IMR-90 (cell line): Measurements from ENCODE around the gene NAE1. TPM values are rescaled to one million over a fixed set of nuclear protein-coding genes. Genes with fewer than 3 reads are reported as not detected.

Experiments
- ATAC-seq: fragments of 200-7000 bp; cut with Tn5 transposase; 2 replicates; pipeline ENCODE4 v1.9.1; 2020; ENCODE audit warnings: low read depth, mild to moderate bottlenecking, moderate library complexity
- BruUV-seq: library from RNA; stranded (reverse); fragments of 400-500 nt; replicated peaks from 2 replicates; lab custom pipeline; 2021; lab: Mats Ljungman, UMichigan
- CTCF ChIA-PET: fragments of 300-600 bp; formaldehyde crosslinking; extraction: SDS; loops from one replicate; lab custom pipeline; 2021; ENCODE audit warnings: antibody characterized with exemption; lab: Yijun Ruan, JAX
- POLR2A ChIA-PET: fragments of 300-600 bp; sonication (Branson Sonifier 250); formaldehyde crosslinking; loops from one replicate; lab custom pipeline; 2022; ENCODE audit warnings: antibody characterized with exemption; ENCODE audit not compliant: unreplicated experiment; lab: Charles Lee
- DNase-seq: peaks from one replicate; pipeline ENCODE4 v3.0.0; 2013
- H2AFZ ChIP-seq: replicated peaks from 2 replicates; pipeline ENCODE3; 2013; ENCODE audit warnings: low read length, mild to moderate bottlenecking; ENCODE audit not compliant: poor library complexity
- H2AK5ac ChIP-seq: 2 replicates; pipeline ENCODE4 v1.6.1; 2013; ENCODE audit warnings: low read depth, low read length, inconsistent platforms
- H2AK9ac ChIP-seq: replicated peaks from 2 replicates; pipeline ENCODE3; 2013; ENCODE audit warnings: mild to moderate bottlenecking, low read depth, low read length, moderate library complexity; ENCODE audit not compliant: poor library complexity
- H2BK120ac ChIP-seq: 2 replicates; pipeline ENCODE4 v1.6.1; 2013; ENCODE audit warnings: low read depth, low read length, inconsistent platforms
- H2BK15ac ChIP-seq: 3 replicates; pipeline ENCODE4 v1.6.1; 2013; ENCODE audit warnings: low read depth, low read length, inconsistent platforms
- H2BK20ac ChIP-seq: 2 replicates; pipeline ENCODE4 v1.6.1; 2013; ENCODE audit warnings: low read depth, mild to moderate bottlenecking, inconsistent platforms, low read length, moderate library complexity
- H2BK5ac ChIP-seq: 2 replicates; pipeline ENCODE4 v1.6.1; 2013; ENCODE audit warnings: mild to moderate bottlenecking, low read depth, low read length, inconsistent platforms; ENCODE audit not compliant: poor library complexity, severe bottlenecking
- H3K14ac ChIP-seq: replicated peaks from 2 replicates; pipeline ENCODE4 v1.6.1; 2013; ENCODE audit warnings: low read depth, low read length, inconsistent platforms
- H3K18ac ChIP-seq: 2 replicates; pipeline ENCODE4 v1.6.1; 2013; ENCODE audit warnings: low read depth, low read length, control low read depth
- H3K23ac ChIP-seq: 2 replicates; pipeline ENCODE4 v1.6.1; 2013; ENCODE audit warnings: low read depth, low read length, inconsistent platforms
- H3K27ac ChIP-seq: 2 replicates; pipeline ENCODE4 v1.5.1; 2013; ENCODE audit warnings: mild to moderate bottlenecking, control low read depth, low read length; ENCODE audit not compliant: insufficient read depth
- H3K27me3 ChIP-seq: 2 replicates; pipeline ENCODE4 v1.6.1; 2013; ENCODE audit warnings: low read length; ENCODE audit not compliant: control insufficient read depth, insufficient read depth
- H3K36me3 ChIP-seq: 2 replicates; pipeline ENCODE4 v1.6.1; 2013; ENCODE audit warnings: low read length, mixed read lengths; ENCODE audit not compliant: control insufficient read depth, insufficient read depth
- H3K4ac ChIP-seq: 2 replicates; pipeline ENCODE4 v1.6.1; 2013; ENCODE audit warnings: low read depth, low read length, inconsistent platforms
- H3K4me1 ChIP-seq: 2 replicates; pipeline ENCODE4 v1.6.1; 2013; ENCODE audit warnings: low read length, mixed read lengths; ENCODE audit not compliant: control insufficient read depth, insufficient read depth
- H3K4me2 ChIP-seq: 2 replicates; pipeline ENCODE4 v1.6.1; 2013; ENCODE audit warnings: low read depth, mild to moderate bottlenecking, control low read depth, low read length, moderate library complexity
- H3K4me3 ChIP-seq: 2 replicates; pipeline ENCODE4 v1.5.1; 2013; ENCODE audit warnings: low read depth, mild to moderate bottlenecking, control low read depth, low read length, moderate library complexity; ENCODE audit not compliant: insufficient read depth
- H3K56ac ChIP-seq: 2 replicates; pipeline ENCODE4 v1.6.1; 2013; ENCODE audit warnings: low read length, inconsistent platforms; ENCODE audit not compliant: insufficient read depth; ENCODE audit errors: extremely low read depth
- H3K79me1 ChIP-seq, 2 experiments: 2 replicates each; pipeline ENCODE4 v1.6.1; 2013; ENCODE audit warnings: low read length in 2 of 2, inconsistent platforms in 1 of 2, low read depth in 1 of 2
- H3K9ac ChIP-seq: 2 replicates; pipeline ENCODE4 v1.6.1; 2013; ENCODE audit warnings: low read depth, low read length, control low read depth
- H3K9me1 ChIP-seq: 2 replicates; pipeline ENCODE4 v1.6.1; 2013; ENCODE audit warnings: low read length, inconsistent platforms; ENCODE audit not compliant: insufficient read depth
- H3K9me3 ChIP-seq: 2 replicates; pipeline ENCODE4 v1.6.1; 2013; ENCODE audit warnings: low read length; ENCODE audit not compliant: control insufficient read depth, insufficient read depth
- H4K20me1 ChIP-seq: 2 replicates; pipeline ENCODE4 v1.6.1; 2013; ENCODE audit warnings: low read length, inconsistent platforms; ENCODE audit not compliant: insufficient read depth
- H4K5ac ChIP-seq: 2 replicates; pipeline ENCODE4 v1.6.1; 2013; ENCODE audit warnings: mild to moderate bottlenecking, low read depth, low read length, control low read depth
- H4K8ac ChIP-seq, 2 experiments: 2 replicates each; pipeline ENCODE4 v1.6.1; 2013; ENCODE audit warnings: low read depth in 2 of 2, low read length in 2 of 2, control low read depth in 1 of 2, inconsistent platforms in 1 of 2
- H4K91ac ChIP-seq: 2 replicates; pipeline ENCODE4 v1.6.1; 2013; ENCODE audit warnings: low read depth, low read length, inconsistent platforms; ENCODE audit not compliant: insufficient read depth
- BHLHE40 ChIP-seq: fragments of 150-350 bp; IDR thresholded peaks from 2 replicates; pipeline ENCODE4 v1.6.1; 2016; ENCODE audit warnings: mild to moderate bottlenecking, low read depth, low read length
- CEBPB ChIP-seq: IDR thresholded peaks from 2 replicates; pipeline ENCODE4 v1.6.1; 2012; ENCODE audit warnings: low read depth, low read length, improper control_type of control experiment
- CHD1 ChIP-seq: IDR thresholded peaks from 2 replicates; pipeline ENCODE4 v1.6.1; 2012; ENCODE audit warnings: low read depth, low read length, improper control_type of control experiment
- FOS ChIP-seq: fragments of 150-350 bp; IDR thresholded peaks from 2 replicates; pipeline ENCODE4 v1.6.1; 2016; ENCODE audit warnings: low read depth, low read length
- MAFK ChIP-seq: IDR thresholded peaks from 2 replicates; pipeline ENCODE4 v1.6.1; 2012; ENCODE audit warnings: low read depth, low read length, improper control_type of control experiment
- MAZ ChIP-seq: IDR thresholded peaks from 2 replicates; pipeline ENCODE4 v1.6.1; 2012; ENCODE audit warnings: low read depth, mild to moderate bottlenecking, low read length, improper control_type of control experiment, moderate library complexity, borderline replicate concordance
- MXI1 ChIP-seq: IDR thresholded peaks from 2 replicates; pipeline ENCODE4 v1.6.1; 2012; ENCODE audit warnings: low read depth, mild to moderate bottlenecking, low read length, moderate library complexity, borderline replicate concordance
- NFE2L2 ChIP-seq: fragments of 150-350 bp; IDR thresholded peaks from 2 replicates; pipeline ENCODE4 v1.6.1; 2016; ENCODE audit warnings: low read depth, mild to moderate bottlenecking, low read length
- POLR2A ChIP-seq: IDR thresholded peaks from 2 replicates; pipeline ENCODE4 v1.6.1; 2012; ENCODE audit warnings: mild to moderate bottlenecking, low read depth, low read length
- RCOR1 ChIP-seq: IDR thresholded peaks from 2 replicates; pipeline ENCODE4 v1.6.1; 2012; ENCODE audit warnings: mild to moderate bottlenecking, low read length, improper control_type of control experiment; ENCODE audit not compliant: insufficient replicate concordance
- RFX5 ChIP-seq: IDR thresholded peaks from 2 replicates; pipeline ENCODE4 v1.8.0; 2012; ENCODE audit warnings: low read depth, mild to moderate bottlenecking, low read length, moderate library complexity
- SMC3 ChIP-seq: fragments of 150-350 bp; IDR thresholded peaks from 2 replicates; pipeline ENCODE4 v1.6.1; 2016; ENCODE audit warnings: low read depth, mild to moderate bottlenecking, antibody characterized with exemption, low read length, moderate library complexity
- WGBS, 2 experiments: methylation state at CpG; one replicate each; pipeline versions ENCODE4 v1.1.5 to v1.1.7; 2013; ENCODE audit warnings: missing lambda C conversion rate in 2 of 2; ENCODE audit not compliant: insufficient read length in 1 of 2; ENCODE audit errors: extremely low coverage in 2 of 2; 5-methylcytosine and 5-hydroxymethylcytosine counted together
- dilution Hi-C: fragments of 300-500 bp; cut with HindIII; formaldehyde crosslinking; loops from one replicate; pipeline ENCODE4 v1.14.3; 2018; ENCODE audit warnings: low sequenced_read_pairs; ENCODE audit not compliant: unreplicated experiment
- in situ Hi-C: fragments of 300-500 bp; cut with MboI; formaldehyde crosslinking; loops from 3 replicates; pipeline ENCODE4 v1.14.3; 2019; ENCODE audit warnings: low sequenced_read_pairs, inconsistent platforms, mixed read lengths
- intact Hi-C: fragments of 100-400 bp; cut with micrococcal nuclease; formaldehyde crosslinking; loops from 2 replicates; pipeline ENCODE4 v1.10.0; 2022
- polyA plus RNA-seq, 3 experiments: library from polyadenylated mRNA; depleted of rRNA; stranded (reverse); fragments of >200 nt; gene quantifications; 2 replicates each; pipeline ENCODE4 v1.2.3, GENCODE V29; 2012; ENCODE audit warnings: low replicate concordance in 1 of 3
- total RNA-seq: library from RNA; depleted of rRNA; stranded (reverse); fragments of >200 nt; gene quantifications from 2 replicates; pipeline ENCODE4 v1.2.3, GENCODE V29; 2012
- TF ChIP-seq, protein P1 (sequence below): conservative IDR thresholded peaks from 2 replicates; pipeline ENCODE4 v1.5.1; 2012; ENCODE audit warnings: mild to moderate bottlenecking, low read depth, low read length, improper control_type of control experiment
- TF ChIP-seq, protein P2 (sequence below): fragments of 150-350 bp; IDR thresholded peaks from 2 replicates; pipeline ENCODE4 v1.6.1; 2017; ENCODE audit warnings: mild to moderate bottlenecking, antibody characterized with exemption, low read length, low read depth
- TF ChIP-seq, protein P3 (sequence below): fragments of 150-350 bp; IDR thresholded peaks from 2 replicates; pipeline ENCODE4 v1.6.1; 2016; ENCODE audit warnings: low read depth, mild to moderate bottlenecking, low read length, moderate library complexity, borderline replicate concordance

The NAE1 gene
- total and polyA plus RNA-seq, 2 of the 4 experiments (the other 2 are of a cell fraction), result 33.0 to 36.7 TPM

DNA sequence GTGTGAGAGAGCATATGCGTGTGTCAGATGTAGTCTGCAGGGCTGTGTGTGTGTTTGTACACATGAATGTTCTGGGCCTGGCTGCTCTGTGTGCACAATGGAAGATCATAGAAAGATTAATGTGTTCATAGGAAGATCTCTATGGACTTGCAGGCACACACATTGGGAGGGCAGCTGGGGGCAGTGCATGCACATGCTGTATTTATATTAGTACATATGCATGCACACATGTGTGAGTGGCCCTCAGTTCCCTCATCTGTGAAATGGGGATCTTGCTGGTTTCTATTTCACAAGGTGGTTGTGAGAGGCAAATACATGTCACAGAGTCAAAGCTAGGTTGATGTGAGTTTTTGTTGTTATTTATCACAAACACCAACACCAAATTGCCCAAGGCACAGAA, 15.5 kb upstream of the NAE1 start:
- no peak overlapping the region for H2BK5ac ChIP-seq
- no TSS peak for BruUV-seq

More for the DNA sequence above, 15.5 kb upstream of the NAE1 start:
- H3K18ac ChIP-seq, result no peak overlapping the region
- no peak overlapping the region for H2AK9ac ChIP-seq
- ChIA-PET CTCF (interaction anchor here (0.6 to 1.6 kb wide), 2 partner anchors 16 to 1744 kb away, joined by 3 to 8 read pairs; partner anchors contain the start of gene NAE1), POLR2A (no interaction called here)
- no peak overlapping the region for H4K91ac ChIP-seq
- no peaks in the 10 kb centered on the region; the same call in 1 of the 2 replicates for H3K4me1 ChIP-seq
- H3K14ac ChIP-seq, result no peak overlapping the region
- no peak overlapping the region for H3K27ac ChIP-seq
- H3K27me3 ChIP-seq, result peaks cover 86% of the 10 kb centered on the region
- dilution Hi-C loops (no loop called here), intact Hi-C loops (no loop called here), in situ Hi-C loops (no loop called here)
- no peak overlapping the region for H3K4me3 ChIP-seq
- no peak overlapping the region for H3K4ac ChIP-seq
- no peak overlapping the region for H3K56ac ChIP-seq
- no peak for TF ChIP-seq SMC3
- no peak for TF ChIP-seq POLR2A
- TF ChIP-seq MAZ, result no peak
- no peak for TF ChIP-seq RCOR1
- no peak for TF ChIP-seq MXI1
- TF ChIP-seq CEBPB, result no peak
- no peak for TF ChIP-seq NFE2L2
- no peak for TF ChIP-seq BHLHE40
- TF ChIP-seq FOS, result no peak
- TF ChIP-seq, protein P1, sequence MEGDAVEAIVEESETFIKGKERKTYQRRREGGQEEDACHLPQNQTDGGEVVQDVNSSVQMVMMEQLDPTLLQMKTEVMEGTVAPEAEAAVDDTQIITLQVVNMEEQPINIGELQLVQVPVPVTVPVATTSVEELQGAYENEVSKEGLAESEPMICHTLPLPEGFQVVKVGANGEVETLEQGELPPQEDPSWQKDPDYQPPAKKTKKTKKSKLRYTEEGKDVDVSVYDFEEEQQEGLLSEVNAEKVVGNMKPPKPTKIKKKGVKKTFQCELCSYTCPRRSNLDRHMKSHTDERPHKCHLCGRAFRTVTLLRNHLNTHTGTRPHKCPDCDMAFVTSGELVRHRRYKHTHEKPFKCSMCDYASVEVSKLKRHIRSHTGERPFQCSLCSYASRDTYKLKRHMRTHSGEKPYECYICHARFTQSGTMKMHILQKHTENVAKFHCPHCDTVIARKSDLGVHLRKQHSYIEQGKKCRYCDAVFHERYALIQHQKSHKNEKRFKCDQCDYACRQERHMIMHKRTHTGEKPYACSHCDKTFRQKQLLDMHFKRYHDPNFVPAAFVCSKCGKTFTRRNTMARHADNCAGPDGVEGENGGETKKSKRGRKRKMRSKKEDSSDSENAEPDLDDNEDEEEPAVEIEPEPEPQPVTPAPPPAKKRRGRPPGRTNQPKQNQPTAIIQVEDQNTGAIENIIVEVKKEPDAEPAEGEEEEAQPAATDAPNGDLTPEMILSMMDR, result no peak
- TF ChIP-seq CHD1, result no peak
- TF ChIP-seq, protein P2, sequence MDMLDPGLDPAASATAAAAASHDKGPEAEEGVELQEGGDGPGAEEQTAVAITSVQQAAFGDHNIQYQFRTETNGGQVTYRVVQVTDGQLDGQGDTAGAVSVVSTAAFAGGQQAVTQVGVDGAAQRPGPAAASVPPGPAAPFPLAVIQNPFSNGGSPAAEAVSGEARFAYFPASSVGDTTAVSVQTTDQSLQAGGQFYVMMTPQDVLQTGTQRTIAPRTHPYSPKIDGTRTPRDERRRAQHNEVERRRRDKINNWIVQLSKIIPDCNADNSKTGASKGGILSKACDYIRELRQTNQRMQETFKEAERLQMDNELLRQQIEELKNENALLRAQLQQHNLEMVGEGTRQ, result no peak
- no peak for TF ChIP-seq MAFK
- TF ChIP-seq, protein P3, sequence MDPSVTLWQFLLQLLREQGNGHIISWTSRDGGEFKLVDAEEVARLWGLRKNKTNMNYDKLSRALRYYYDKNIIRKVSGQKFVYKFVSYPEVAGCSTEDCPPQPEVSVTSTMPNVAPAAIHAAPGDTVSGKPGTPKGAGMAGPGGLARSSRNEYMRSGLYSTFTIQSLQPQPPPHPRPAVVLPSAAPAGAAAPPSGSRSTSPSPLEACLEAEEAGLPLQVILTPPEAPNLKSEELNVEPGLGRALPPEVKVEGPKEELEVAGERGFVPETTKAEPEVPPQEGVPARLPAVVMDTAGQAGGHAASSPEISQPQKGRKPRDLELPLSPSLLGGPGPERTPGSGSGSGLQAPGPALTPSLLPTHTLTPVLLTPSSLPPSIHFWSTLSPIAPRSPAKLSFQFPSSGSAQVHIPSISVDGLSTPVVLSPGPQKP, result no peak
- TF ChIP-seq RFX5, result no peak
- no peaks in the 10 kb centered on the region for H3K79me1 ChIP-seq
- H2BK20ac ChIP-seq, result no peak overlapping the region
- H3K9ac ChIP-seq, result no peak overlapping the region
- H3K9me3 ChIP-seq, result no peaks in the 10 kb centered on the region
- no peaks in the 10 kb centered on the region for H4K20me1 ChIP-seq
- no peak overlapping the region for H2AK5ac ChIP-seq
- no peak overlapping the region for H2BK120ac ChIP-seq
- H3K36me3 ChIP-seq, result no peaks in the 10 kb centered on the region
- no peak overlapping the region for H2AFZ ChIP-seq
- 0 out of 2 replicates have a peak, but pooled peaks cover 3% of the 10 kb centered on the region for H3K9me1 ChIP-seq
- H3K23ac ChIP-seq, result no peak overlapping the region
- H4K5ac ChIP-seq, result no peak overlapping the region
- no peak overlapping the region for H4K8ac ChIP-seq
- DNase-seq, result no peak
- no CpG with 5 or more reads among the region's 1 CpG for WGBS, 2 experiments
- ATAC-seq, result no peak
- H3K4me2 ChIP-seq, result no peak overlapping the region
- H2BK15ac ChIP-seq, result no peak overlapping the region
